GM13977 (cell line): ENCODE measurements around the gene ZNF184.

Experiments
- DNase-seq: peaks from one replicate; pipeline ENCODE4 v3.0.0; 2012; ENCODE audit warnings: low spot score
- CTCF ChIP-seq: IDR thresholded peaks from 2 replicates; pipeline ENCODE4 v1.5.1; 2012; ENCODE audit warnings: mild to moderate bottlenecking, control low read depth; ENCODE audit not compliant: insufficient read depth; ENCODE audit errors: extremely low read depth, missing control alignments
- in situ Hi-C: fragments of 300-500 bp; cut with MboI; formaldehyde crosslinking; loops from one replicate; pipeline ENCODE4 v1.12.0; 2022; ENCODE audit warnings: low sequenced_read_pairs, low pct_unique_long_range_greater_than_20kb, mixed read lengths, inconsistent platforms; ENCODE audit not compliant: unreplicated experiment

The ZNF184 gene

GRCh38 chr6:27472617-27473400 is at the start of gene ZNF184:
Gene ZNF184 (minus strand): TSS chr6:27473105. CDS start chr6:27472294, 811 bp downstream.
- in situ Hi-C loops, result no loop called here
- peak; percentile 86 for DNase-seq
- TF ChIP-seq CTCF, result peak; percentile 24

GRCh38 chr6:27518881-27519795 is 46.2 kb upstream of the ZNF184 start:
- in situ Hi-C loops, result loop anchor here (10.0 kb wide), 2 partner anchors 236 to 344 kb away; no protein-coding TSS in a partner anchor

GRCh38 chr6:27517928-27518787 is 45.3 kb upstream of the ZNF184 start:
- DNase-seq, result peak; percentile 31
- in situ Hi-C loops, result loop anchor here (10.0 kb wide), 2 partner anchors 237 to 343 kb away; no protein-coding TSS in a partner anchor

More at GRCh38 chr6:27518881-27519795, 46.2 kb upstream of the ZNF184 start:
- DNase-seq, result peak; percentile 73
- peak; percentile 66 for TF ChIP-seq CTCF

GRCh38 chr6:27517238-27517637 is 44.3 kb upstream of the ZNF184 start:
- no peak for TF ChIP-seq CTCF
- in situ Hi-C loops, result loop anchor here (10.0 kb wide), 2 partner anchors 238 to 342 kb away; no protein-coding TSS in a partner anchor
- no peak for DNase-seq

More at GRCh38 chr6:27517928-27518787, 45.3 kb upstream of the ZNF184 start:
- TF ChIP-seq CTCF, result peak; percentile 3

DNA sequence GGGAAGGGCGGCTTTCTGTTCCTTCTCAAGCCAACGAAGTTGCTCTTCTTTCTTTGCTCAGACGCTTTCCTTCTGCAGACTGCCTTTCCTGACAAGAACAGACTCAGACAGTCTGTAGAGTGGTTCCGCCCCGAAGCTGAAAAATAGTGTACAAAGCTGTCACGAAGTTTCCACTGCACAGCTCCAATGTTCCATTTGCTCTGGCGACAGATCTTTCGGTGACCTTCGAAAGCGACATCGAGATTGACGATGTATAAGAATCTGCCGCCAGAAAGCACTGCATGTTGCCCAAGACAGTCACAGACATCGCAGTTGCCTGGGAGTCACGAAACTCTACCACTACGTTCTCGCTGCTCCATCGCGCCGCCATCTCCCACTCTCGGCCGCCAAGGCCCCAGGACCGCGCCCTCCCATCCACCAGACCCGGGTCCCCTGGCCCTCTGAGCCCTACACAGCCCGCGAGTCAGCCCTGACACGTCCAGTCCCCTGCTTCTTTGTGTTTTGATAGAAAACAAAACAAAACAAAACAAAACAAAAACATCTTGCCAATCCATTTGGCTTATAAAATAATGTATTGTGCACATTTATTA is 42.1 kb upstream of the ZNF184 start:
- no peak for TF ChIP-seq CTCF
- no peak for DNase-seq
- in situ Hi-C loops, result loop anchor here (10.0 kb wide), 2 partner anchors 240 to 340 kb away; no protein-coding TSS in a partner anchor
